Activated naive CD4-positive, alpha-beta T cell treated with anti-CD3 and anti-CD28 coated beads, Interleukin-2, amount 10 ng/mL, durations not matched to agents 7 days and 5 days (primary cell): Measurements from ENCODE around the gene IKZF4.
A peak's percentile ranks its signal among the peaks of the same experiment; 100 is the strongest.
"Not testable (repeated sequence)": the region's sequence is repeated elsewhere in the genome, so short reads cannot be mapped to it uniquely, and the experiment has no call there.

Experiments
- CTCF ChIA-PET: fragments of 350-600 bp; sonication (Branson Sonifier 250); formaldehyde crosslinking; loops from one replicate; lab custom pipeline; 2021; ENCODE audit warnings: antibody characterized with exemption; lab: Charles Lee
- DNase-seq: peaks from one replicate; pipeline ENCODE4 v3.0.0-alpha.2; 2020
- H3K27ac Mint-ChIP-seq: one replicate; pipeline ENCODE4 v1.8.0; 2021; ENCODE audit warnings: mild to moderate bottlenecking, moderate library complexity, mixed read lengths
- H3K27me3 Mint-ChIP-seq: one replicate; pipeline ENCODE4 v1.8.0; 2021; ENCODE audit warnings: mild to moderate bottlenecking, mixed read lengths
- H3K36me3 Mint-ChIP-seq: one replicate; pipeline ENCODE4 v1.8.0; 2021; ENCODE audit warnings: mixed read lengths
- H3K4me1 Mint-ChIP-seq: one replicate; pipeline ENCODE4 v1.8.0; 2021; ENCODE audit warnings: mixed read lengths
- H3K4me3 Mint-ChIP-seq: one replicate; pipeline ENCODE4 v1.8.0; 2021; ENCODE audit warnings: mild to moderate bottlenecking, moderate library complexity, mixed read lengths
- H3K9me3 Mint-ChIP-seq: one replicate; pipeline ENCODE4 v1.8.0; 2021; ENCODE audit warnings: mixed read lengths

The IKZF4 gene

DNA sequence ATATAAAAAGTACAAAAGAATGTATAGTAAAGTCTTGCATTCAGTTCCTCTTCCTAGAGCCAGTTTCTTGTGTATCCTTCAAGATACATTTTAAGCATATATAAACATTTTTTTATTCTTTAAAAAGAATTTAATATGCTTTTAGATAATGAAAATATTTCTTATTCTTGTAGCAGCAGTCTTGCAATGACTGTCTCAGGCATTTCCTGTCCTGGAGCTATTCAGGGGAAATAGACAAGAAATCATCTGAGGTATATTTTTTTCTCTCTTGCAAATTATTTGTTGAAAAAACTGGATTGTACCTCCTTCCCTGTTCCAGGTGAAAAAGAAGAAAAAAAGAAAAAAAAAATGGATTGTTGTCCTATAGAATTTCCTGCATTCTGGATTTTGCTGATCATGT, 42.2 kb downstream of the IKZF4 start:
- Mint-ChIP-seq H3K9me3 (no peaks in the 10 kb centered on the region), H3K27me3 (peaks cover 27% of the 10 kb centered on the region), H3K4me3 (no peak overlapping the region), H3K4me1 (peaks cover 1% of the 10 kb centered on the region), H3K36me3 (no peaks in the 10 kb centered on the region), H3K27ac (no peak overlapping the region)
- DNase-seq, result no peak
- CTCF ChIA-PET, result interaction anchor here (0.9 kb wide), 1 partner anchor 67 kb away, joined by 3 read pairs; no protein-coding TSS in a partner anchor

DNA sequence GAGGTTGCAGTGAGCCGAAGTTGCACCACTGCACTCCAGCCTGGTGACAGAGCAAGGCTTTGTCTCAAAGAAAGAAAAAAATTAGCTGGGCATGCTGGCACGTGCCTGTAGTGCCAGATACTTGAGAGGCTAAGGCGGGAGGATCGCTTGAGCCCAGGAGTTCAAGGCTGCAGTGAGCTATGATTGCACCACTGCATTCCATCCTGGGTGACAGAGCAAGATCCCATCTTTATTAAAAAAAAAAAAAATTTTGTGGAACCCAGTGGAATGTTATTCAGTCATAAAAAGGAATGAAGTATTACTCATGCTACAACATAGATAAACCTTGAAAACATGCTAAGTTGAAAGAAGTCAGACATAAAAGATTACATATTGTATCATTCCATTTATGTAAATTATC, 50.8 kb downstream of the IKZF4 start:
- DNase-seq, result no peak
- Mint-ChIP-seq H3K4me3 (no peak overlapping the region), H3K27me3 (peaks cover 33% of the 10 kb centered on the region), H3K9me3 (no peaks in the 10 kb centered on the region), H3K27ac (no peak overlapping the region), H3K4me1 (peaks cover 2% of the 10 kb centered on the region), H3K36me3 (no peaks in the 10 kb centered on the region)
- CTCF ChIA-PET, result no interaction called here

DNA sequence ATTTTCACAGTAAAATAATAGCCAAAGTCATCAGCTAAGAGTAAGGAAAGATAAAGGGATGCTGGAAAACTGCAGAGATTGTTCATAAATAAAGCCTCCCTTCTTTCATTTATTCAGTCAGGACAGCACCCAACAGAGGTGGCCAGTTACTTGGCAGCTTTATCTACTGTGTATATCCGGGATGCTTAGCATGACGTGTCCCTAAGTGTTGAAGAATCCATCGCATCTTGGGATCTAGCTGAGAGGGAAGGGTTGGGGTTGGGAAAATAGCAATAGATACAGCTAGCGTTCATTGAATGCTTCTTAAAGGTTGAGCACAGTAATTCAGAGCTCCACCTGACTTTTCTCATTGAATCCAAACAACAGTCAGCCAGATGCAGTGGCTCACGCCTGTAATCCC, 53.6 kb downstream of the IKZF4 start:
- CTCF ChIA-PET, result no interaction called here

DNA sequence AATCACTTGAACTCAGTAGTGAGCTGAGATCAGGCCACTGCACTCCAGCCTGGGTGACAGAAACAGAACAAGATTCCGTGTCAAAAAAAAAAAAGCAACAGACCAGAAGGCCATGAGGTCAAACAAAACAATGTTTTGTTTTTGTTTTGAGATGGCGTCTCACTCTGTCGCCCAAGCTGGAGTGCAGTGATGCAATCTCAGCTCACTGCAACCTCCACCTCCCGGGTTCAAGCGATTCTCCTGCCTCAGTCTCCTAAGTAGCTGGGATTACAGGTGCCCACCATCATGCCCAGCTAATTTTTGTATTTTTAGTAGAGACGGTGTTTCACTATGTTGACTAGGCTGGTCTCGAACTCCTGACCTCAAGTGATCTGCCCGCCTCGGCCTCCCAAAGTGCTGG, 57.1 kb downstream of the IKZF4 start:
- CTCF ChIA-PET, result interaction anchor here (0.6 kb wide), 1 partner anchor 27 kb away, joined by 3 read pairs; the partner anchor contains the start of gene PA2G4
- H3K4me1 Mint-ChIP-seq, result peaks cover 24% of the 10 kb centered on the region
- not testable (repeated sequence) for H3K36me3 Mint-ChIP-seq, H3K4me3 Mint-ChIP-seq, H3K9me3 Mint-ChIP-seq, DNase-seq, H3K27ac Mint-ChIP-seq
- H3K27me3 Mint-ChIP-seq, result peaks cover 66% of the 10 kb centered on the region

More for the DNA sequence above, 53.6 kb downstream of the IKZF4 start:
- DNase-seq, result no peak
- Mint-ChIP-seq H3K27me3 (peaks cover 55% of the 10 kb centered on the region), H3K9me3 (no peaks in the 10 kb centered on the region), H3K27ac (no peak overlapping the region), H3K4me1 (peaks cover 6% of the 10 kb centered on the region), H3K36me3 (no peaks in the 10 kb centered on the region), H3K4me3 (no peak overlapping the region)

DNA sequence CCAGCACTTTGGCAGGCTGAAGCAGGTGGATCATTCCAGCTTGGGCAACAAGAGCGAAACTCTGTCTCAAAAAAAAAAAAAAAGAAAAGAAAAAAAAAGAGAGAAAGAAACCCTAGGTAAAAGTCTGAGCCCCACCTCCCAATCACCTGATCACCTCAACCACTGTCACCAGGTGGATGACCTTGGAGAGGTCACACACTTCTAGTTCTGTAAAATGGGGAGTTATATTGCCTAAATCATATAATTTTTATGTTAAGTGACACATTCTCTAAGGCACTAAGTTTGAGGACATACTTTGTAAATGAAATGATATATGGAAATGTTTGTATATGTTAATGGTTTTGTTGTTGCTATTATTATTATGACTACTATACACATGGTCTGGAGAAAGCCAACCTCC, 57.6 kb downstream of the IKZF4 start:
- no peaks in the 10 kb centered on the region for H3K9me3 Mint-ChIP-seq
- peaks cover 66% of the 10 kb centered on the region for H3K27me3 Mint-ChIP-seq
- no peak overlapping the region for H3K27ac Mint-ChIP-seq
- H3K36me3 Mint-ChIP-seq, result no peaks in the 10 kb centered on the region
- no peak for DNase-seq
- H3K4me3 Mint-ChIP-seq, result peak overlapping the region; percentile 59
- CTCF ChIA-PET, result interaction anchor here (0.6 kb wide), 1 partner anchor 26 kb away, joined by 3 read pairs; the partner anchor contains the start of gene PA2G4
- peaks cover 24% of the 10 kb centered on the region for H3K4me1 Mint-ChIP-seq

DNA sequence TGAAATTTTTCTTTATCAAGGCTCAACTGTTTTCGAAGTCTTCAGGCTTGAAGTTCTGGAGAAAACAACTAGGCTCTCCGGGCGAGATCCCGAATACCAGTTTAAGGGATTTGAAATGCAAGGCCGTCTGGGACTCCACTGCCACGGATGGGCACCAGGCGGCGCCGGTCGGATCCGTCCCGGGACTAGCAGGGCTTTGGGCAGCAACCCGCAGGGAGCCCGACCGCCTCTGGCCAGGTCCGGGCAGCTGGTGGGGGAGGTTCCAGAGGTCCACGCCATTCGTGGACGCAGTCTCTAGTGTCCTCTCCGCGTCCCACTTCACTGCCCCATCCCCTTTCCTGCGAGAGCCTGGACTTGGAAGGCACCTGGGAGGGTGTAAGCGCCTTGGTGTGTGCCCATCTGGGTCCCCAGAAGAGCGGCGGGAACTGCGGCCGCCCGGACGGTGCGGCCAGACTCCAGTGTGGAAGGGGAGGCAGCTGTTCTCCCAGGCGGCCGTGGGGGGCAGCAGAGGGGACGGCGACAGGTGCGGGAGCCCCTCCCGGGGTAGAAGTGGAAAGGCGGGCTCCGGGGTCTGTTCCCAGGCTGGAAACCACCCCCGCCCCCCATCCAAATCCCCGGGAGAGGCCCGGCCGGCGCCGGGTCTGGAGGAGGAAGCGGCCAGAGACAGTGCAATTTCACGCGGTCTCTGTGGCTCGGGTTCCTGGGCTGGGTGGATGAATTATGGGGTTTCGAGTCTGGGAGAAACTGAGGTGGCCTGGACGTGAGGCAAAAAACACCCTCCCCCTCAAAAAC, 58.3 kb downstream of the IKZF4 start:
- peak; percentile 65 for DNase-seq
- peaks cover 24% of the 10 kb centered on the region for H3K4me1 Mint-ChIP-seq
- peak overlapping the region; percentile 76 for H3K4me3 Mint-ChIP-seq
- no peak overlapping the region for H3K27ac Mint-ChIP-seq
- no peaks in the 10 kb centered on the region for H3K36me3 Mint-ChIP-seq
- H3K9me3 Mint-ChIP-seq, result no peaks in the 10 kb centered on the region
- H3K27me3 Mint-ChIP-seq, result peaks cover 71% of the 10 kb centered on the region
- CTCF ChIA-PET, result interaction anchor here (0.7 to 1.2 kb wide), 5 partner anchors 9 to 68 kb away, joined by 3 read pairs; no protein-coding TSS in a partner anchor

DNA sequence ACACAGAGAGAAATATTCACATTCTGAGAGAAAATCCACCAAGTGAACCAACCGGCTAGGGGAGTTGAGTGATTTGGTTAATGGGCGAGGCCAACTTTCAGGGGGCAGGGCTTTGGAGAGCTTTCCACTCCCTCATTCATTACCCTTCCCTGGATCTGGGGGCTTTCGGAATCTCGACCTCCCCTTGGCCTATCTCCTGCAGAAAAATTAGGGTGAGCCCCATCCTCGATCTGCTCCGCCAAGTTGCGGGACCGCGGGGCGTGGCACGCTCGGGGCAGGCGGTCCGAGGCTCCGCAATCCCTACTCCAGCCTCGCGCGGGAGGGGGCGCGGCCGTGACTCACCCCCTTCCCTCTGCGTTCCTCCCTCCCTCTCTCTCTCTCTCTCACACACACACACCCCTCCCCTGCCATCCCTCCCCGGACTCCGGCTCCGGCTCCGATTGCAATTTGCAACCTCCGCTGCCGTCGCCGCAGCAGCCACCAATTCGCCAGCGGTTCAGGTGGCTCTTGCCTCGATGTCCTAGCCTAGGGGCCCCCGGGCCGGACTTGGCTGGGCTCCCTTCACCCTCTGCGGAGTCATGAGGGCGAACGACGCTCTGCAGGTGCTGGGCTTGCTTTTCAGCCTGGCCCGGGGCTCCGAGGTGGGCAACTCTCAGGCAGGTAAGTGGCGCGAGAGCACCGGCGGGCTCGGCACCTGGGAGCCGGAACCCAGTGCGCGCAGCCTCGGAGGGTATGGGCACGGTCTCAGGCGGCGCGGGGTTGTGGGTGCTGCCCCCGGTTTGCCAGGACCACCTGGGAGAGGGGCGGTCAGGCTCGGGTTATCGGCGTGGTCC, 59.1 kb downstream of the IKZF4 start, which contains the start of gene ERBB3:
ERBB3 (plus strand) TSS at position 443 of the 833 bp plus-strand sequence; CDS start at position 579, 136 bp downstream.
- H3K4me1 Mint-ChIP-seq, result peaks cover 24% of the 10 kb centered on the region
- peak; percentile 80 for DNase-seq

DNA sequence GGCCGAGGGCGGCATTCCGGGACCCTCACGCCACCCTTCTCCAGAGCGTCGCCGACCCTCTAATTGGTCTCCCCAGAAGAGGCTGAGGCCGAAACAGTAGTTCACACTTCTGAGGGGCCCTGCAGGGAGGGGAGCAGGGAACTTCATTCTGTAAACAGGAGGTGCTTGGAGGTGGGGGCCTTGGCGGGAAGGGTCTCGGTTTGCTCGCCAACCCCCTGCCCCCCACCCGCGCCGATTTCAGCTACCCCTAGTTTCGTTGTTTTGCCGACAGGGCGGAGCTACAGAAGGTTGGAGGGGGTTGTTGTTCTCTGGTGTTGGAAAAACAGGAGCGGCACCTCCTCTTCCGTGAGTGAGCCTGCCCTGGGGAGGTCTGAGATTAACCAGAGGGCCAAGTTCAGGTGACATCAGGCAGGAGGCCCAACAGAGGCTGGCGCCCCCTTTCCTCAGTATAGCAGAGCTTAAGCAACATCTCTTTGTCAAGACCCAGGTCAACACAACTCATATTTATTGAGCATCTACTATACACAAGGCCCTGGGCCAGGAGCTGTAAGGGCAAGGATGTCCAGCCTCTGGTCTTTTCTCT, 59.8 kb downstream of the IKZF4 start:
- Mint-ChIP-seq H3K36me3 (no peaks in the 10 kb centered on the region), H3K27ac (no peak overlapping the region), H3K4me3 (peak overlapping the region; percentile 76), H3K27me3 (peaks cover 81% of the 10 kb centered on the region), H3K4me1 (peaks cover 26% of the 10 kb centered on the region), H3K9me3 (no peaks in the 10 kb centered on the region)
- DNase-seq, result no peak
- CTCF ChIA-PET, result interaction anchor here (0.6 to 6.6 kb wide), 3 partner anchors 21 to 48 kb away, joined by 3 to 64 read pairs (median 3); partner anchors contain the start of gene PA2G4

More for the DNA sequence above, 59.1 kb downstream of the IKZF4 start, which contains the start of gene ERBB3:
- H3K4me3 Mint-ChIP-seq, result peak within 1 kb of the TSS; percentile 76
- CTCF ChIA-PET, result interaction anchor here (0.7 to 6.6 kb wide), 6 partner anchors 8 to 69 kb away, joined by 3 to 64 read pairs (median 3); partner anchors contain the start of gene PA2G4
- H3K27ac Mint-ChIP-seq, result no peak within 1 kb of the TSS
- H3K27me3 Mint-ChIP-seq, result peaks cover 77% of the 10 kb centered on the region
- H3K36me3 Mint-ChIP-seq, result no peaks in the 10 kb centered on the region
- no peaks in the 10 kb centered on the region for H3K9me3 Mint-ChIP-seq

DNA sequence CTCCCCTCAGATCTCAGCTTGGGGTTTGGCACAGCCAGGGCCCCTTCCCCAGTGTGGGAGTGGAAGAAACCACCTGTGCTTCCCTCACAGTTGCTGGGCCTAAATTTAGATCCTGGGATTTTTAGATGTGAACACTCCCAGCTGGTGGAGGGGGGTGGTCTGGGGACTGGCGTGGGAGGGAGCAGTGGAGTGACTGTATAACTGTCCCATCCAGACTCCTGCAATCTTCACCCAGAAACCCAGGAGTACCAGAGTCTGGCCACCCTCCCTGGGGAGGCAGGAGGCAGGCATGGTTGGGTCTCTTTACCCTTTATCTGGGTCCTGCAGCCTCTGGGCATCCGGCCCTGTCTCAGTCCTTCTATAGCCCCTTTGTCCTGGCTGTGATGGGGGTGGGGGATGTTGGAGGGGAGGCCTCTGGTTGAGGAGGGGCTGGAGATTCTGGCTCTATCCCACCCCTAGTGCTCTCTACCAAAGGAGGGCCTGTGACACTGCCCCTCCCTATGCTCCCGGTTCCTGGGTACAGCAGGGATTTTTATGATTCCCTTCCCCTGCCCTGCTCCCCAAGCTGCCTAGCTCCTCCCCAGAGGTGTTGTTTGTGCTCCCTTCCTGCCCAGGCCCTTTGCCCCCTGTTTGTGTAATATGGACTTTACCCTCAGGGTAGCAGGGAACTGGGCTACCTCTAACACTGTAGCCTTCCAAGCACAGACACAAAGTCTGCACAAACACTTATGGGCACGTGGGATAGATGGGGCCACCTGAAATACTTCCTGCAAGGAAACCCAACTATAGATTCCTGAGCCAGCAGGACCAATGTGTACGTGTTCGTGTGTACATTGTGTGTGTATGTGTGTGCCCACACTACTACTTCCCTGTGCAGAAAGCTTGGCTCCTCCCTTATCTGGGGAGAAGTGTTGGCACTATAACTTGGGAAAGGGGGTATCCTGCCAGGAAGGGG, 60.8 kb downstream of the IKZF4 start:
- Mint-ChIP-seq H3K27ac (no peak overlapping the region), H3K4me1 (peaks cover 26% of the 10 kb centered on the region), H3K9me3 (no peaks in the 10 kb centered on the region), H3K27me3 (peaks cover 88% of the 10 kb centered on the region), H3K36me3 (no peaks in the 10 kb centered on the region), H3K4me3 (peak overlapping the region; percentile 76)
- DNase-seq, result no peak
- CTCF ChIA-PET, result interaction anchor here (0.6 to 6.6 kb wide), 4 partner anchors 20 to 343 kb away, joined by 3 to 64 read pairs (median 3); partner anchors contain the start of gene PA2G4

DNA sequence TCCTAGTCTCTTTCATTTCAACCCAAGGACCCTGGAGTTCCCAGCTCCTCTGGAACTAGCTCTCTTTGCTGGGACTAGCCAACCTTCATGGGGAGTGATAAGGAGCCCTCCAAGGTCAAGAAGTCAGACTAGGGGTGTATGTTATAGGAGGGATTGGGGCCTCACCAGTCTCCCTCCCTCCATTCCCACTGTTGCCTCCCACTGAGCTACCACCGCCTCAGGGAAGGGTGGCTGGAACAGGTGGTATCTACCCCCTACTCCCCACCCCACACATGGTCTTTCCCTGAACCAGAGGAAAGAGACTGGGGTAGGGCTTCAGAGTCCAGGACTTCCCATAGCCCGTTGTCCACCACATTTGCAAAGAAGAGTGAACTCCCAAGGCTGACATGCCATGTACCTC, 61.5 kb downstream of the IKZF4 start:
- Mint-ChIP-seq H3K4me3 (no peak overlapping the region), H3K36me3 (no peaks in the 10 kb centered on the region), H3K4me1 (peaks cover 26% of the 10 kb centered on the region), H3K9me3 (no peaks in the 10 kb centered on the region), H3K27ac (no peak overlapping the region), H3K27me3 (peaks cover 91% of the 10 kb centered on the region)
- CTCF ChIA-PET, result interaction anchor here (0.6 to 6.6 kb wide), 2 partner anchors 19 to 190 kb away, joined by 4 to 64 read pairs; partner anchors contain the start of gene PA2G4
- DNase-seq, result no peak

DNA sequence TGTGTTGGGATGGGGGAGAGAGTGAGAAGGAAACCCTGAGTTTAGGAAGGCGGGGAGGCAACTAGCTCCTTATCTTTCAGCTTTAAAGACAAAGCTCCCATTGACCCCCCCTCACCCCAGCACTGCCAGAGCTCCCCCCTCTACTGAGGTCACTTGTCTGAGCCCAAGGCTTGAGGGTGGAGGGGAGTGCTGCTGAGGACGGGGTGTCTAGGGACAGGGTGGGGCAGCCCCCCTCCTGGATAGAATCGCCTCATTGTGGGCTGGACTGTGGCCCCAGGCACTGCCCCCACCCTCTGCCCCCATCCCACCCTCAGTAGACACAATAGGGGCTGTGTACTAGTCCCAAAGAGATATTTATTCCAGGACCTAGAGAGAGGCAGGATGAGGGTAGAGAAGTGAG, 62.1 kb downstream of the IKZF4 start:
- CTCF ChIA-PET, result interaction anchor here (0.6 to 6.6 kb wide), 3 partner anchors 19 to 190 kb away, joined by 3 to 64 read pairs (median 4); partner anchors contain the start of gene PA2G4
- no peak overlapping the region for H3K4me3 Mint-ChIP-seq

DNA sequence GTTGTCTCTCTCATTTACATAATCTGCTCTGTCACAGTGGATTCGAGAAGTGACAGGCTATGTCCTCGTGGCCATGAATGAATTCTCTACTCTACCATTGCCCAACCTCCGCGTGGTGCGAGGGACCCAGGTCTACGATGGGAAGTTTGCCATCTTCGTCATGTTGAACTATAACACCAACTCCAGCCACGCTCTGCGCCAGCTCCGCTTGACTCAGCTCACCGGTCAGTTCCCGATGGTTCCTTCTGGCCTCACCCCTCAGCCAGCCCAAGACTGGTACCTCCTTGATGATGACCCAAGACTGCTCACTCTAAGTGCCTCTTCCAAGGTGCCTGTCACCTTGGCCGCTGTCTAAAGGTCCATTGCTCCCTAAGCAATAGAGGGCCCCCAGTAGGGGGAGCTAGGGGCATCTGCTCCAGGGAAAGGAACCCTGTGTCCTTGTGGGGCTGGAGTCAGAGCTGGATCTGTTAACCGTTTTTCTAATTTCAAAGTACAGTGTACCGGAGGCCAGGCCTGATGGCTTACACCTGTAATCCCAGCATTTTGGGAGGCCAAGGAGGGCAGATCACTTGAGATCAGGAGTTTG, 64.2 kb downstream of the IKZF4 start:
- peaks cover 85% of the 10 kb centered on the region for H3K27me3 Mint-ChIP-seq
- H3K4me1 Mint-ChIP-seq, result peaks cover 16% of the 10 kb centered on the region
- peak; percentile 66 for DNase-seq
- H3K9me3 Mint-ChIP-seq, result no peaks in the 10 kb centered on the region
- no peak overlapping the region for H3K4me3 Mint-ChIP-seq
- CTCF ChIA-PET, result interaction anchor here (0.6 to 6.6 kb wide), 12 partner anchors 10 to 199 kb away, joined by 3 to 64 read pairs (median 3); partner anchors contain the start of genes PA2G4, RAB5B, RPL41 and ZC3H10
- H3K36me3 Mint-ChIP-seq, result no peaks in the 10 kb centered on the region
- no peak overlapping the region for H3K27ac Mint-ChIP-seq

More for the DNA sequence above, 62.1 kb downstream of the IKZF4 start:
- H3K9me3 Mint-ChIP-seq, result no peaks in the 10 kb centered on the region
- H3K4me1 Mint-ChIP-seq, result peaks cover 26% of the 10 kb centered on the region
- H3K27me3 Mint-ChIP-seq, result peaks cover 91% of the 10 kb centered on the region
- H3K27ac Mint-ChIP-seq, result no peak overlapping the region
- DNase-seq, result no peak
- no peaks in the 10 kb centered on the region for H3K36me3 Mint-ChIP-seq
